HG02884 (cell line): Measurements from ENCODE around the gene ETNPPL.

Experiments
- ATAC-seq: cut with Tn5 transposase; IDR thresholded peaks from one replicate; pipeline ENCODE4 v1.9.1; 2021; ENCODE audit warnings: mild to moderate bottlenecking, moderate library complexity; ENCODE audit not compliant: unreplicated experiment

Gene ETNPPL

DNA sequence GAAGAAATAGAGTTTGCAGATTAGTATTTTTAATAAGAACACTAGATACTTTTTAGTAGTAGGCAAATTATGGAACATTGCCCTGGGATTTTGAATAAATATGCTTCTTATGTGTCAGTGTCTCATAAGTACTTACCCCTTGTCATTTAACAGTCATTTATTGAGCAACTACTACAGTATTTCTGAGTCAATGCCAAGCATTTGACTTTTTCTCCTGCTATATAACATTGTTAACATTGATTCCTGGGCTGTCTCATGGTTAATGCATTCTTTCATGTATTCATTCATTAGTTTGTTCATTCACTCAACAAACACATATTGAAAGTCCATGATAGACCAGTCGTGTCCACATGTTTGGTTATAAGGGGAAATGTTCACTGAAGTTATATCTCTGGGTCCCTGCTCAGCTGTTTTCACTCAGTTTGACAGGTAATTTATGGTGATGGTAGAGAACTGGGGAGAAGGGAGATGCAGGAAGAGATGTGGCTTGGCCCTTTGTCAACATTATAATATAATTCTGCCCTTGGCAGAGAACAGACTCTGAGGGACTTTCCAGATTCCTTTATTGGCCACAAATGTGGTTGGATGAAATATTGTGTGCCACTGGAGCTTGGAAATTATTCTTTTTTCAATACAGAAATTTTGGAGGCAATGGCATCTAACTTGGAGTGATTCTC lies 62.6 kb downstream of the ETNPPL start:
- ATAC-seq, result no peak

- no peak for ATAC-seq
Observed at GRCh38 chr4:108696160-108696559, 66.7 kb downstream of the ETNPPL start.

- no peak for ATAC-seq
Observed at GRCh38 chr4:108695062-108695461, 67.8 kb downstream of the ETNPPL start.

DNA sequence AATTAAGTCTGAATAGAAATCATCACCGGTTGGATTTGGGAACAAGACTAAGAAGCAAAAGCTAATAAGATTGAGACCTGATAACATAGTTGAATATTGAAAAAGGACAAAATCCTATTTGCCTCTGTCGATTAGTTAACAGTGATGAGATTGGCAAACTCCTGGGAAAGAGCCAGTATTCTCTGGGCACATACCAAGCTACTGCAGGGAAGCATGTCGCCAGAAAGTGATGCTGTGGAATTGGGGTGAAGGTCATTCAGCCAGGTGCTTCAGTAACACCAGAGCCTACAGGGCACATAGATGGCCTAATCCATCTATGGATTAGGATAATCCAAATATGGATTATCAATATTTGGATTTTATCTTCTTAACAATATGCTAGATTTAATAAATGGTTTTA lies 68.4 kb downstream of the ETNPPL start:
- no peak for ATAC-seq

DNA sequence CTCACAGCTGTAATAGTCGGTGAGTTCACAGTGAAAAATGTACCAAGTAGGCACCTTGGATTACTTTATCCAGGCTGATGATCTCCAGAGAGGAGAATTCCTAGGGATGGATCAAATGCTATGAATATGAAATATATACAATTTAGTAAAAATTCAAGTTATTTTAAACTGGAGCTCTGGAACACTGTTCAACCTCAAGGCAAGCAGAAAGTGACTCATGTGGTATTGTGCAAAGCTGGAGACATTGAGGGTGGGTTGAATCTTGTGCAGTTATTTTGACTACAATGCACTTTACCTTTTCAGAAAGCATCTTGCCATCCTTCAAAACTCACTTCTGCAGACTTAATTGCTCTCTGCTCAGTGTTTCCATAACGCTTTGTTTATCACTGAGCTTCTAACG lies 69.0 kb downstream of the ETNPPL start:
- no peak for ATAC-seq

DNA sequence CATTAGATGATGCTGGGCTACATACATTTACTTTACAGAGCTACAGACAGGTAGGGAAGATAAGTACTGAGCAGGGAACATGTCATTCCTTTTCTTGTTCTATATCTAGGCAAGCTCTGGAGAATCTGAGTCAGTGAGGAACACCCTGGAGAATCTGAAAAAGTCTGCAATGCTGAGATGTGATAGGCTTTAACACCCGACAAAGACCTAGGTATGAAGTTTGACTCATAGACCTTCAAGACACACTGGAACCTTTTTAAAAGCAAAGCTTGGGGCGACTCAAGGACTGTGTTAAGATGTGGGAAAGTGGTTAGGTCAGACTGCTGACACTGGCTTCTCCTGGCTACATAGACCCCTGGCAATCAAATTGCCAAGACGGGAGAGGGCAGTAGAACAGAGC lies 69.6 kb downstream of the ETNPPL start:
- ATAC-seq, result no peak
